ELF-1 (cell line): ENCODE measurements around the gene AQP6.

ENCODE experiments used
- DNase-seq: peaks from one replicate; pipeline ENCODE4 v3.0.0-alpha.2; 2016; ENCODE audit warnings: low read depth, low spot score

AQP6 gene

GRCh38 chr12:49972641-49973360, at the start of gene AQP6:
TSS of gene AQP6 (plus strand) at chr12:49972947. CDS start at chr12:49973174, 227 bp downstream.
- DNase-seq: no peak

- DNase-seq: no peak
These were observed 49.6 kb upstream of the AQP6 start for GRCh38 chr12:49923035-49923644.

GRCh38 chr12:49923880-49924556, 48.7 kb upstream of the AQP6 start:
- no peak for DNase-seq

- no peak for DNase-seq
These were observed 48.0 kb upstream of the AQP6 start for GRCh38 chr12:49924628-49925246.

- DNase-seq: no peak
These were observed 47.1 kb upstream of the AQP6 start for GRCh38 chr12:49925433-49926204.

- DNase-seq: no peak
These were observed 44.3 kb upstream of the AQP6 start for GRCh38 chr12:49928471-49928870.

GRCh38 chr12:49929581-49929980, 43.2 kb upstream of the AQP6 start:
- DNase-seq: no peak

- DNase-seq: no peak
These were observed 42.0 kb upstream of the AQP6 start for GRCh38 chr12:49930515-49931288.

- no peak for DNase-seq
These were observed 40.7 kb upstream of the AQP6 start for GRCh38 chr12:49932023-49932422.

GRCh38 chr12:49932533-49933130, 40.1 kb upstream of the AQP6 start:
- DNase-seq: no peak

GRCh38 chr12:49933796-49934195, 39.0 kb upstream of the AQP6 start:
- no peak for DNase-seq

- no peak for DNase-seq
These were observed 38.2 kb upstream of the AQP6 start for GRCh38 chr12:49934505-49934904.

GRCh38 chr12:49936925-49937324, 35.8 kb upstream of the AQP6 start:
- DNase-seq: no peak

GRCh38 chr12:49937639-49938300, 35.0 kb upstream of the AQP6 start:
- DNase-seq: no peak

- DNase-seq: no peak
These were observed 33.4 kb upstream of the AQP6 start for GRCh38 chr12:49939307-49939706.

- DNase-seq: no peak
These were observed 33.0 kb upstream of the AQP6 start for GRCh38 chr12:49939707-49940106.

GRCh38 chr12:49941556-49942511, 30.9 kb upstream of the AQP6 start:
- no peak for DNase-seq

- DNase-seq: no peak
These were observed 30.2 kb upstream of the AQP6 start for GRCh38 chr12:49942512-49942893.
